CD8-positive, alpha-beta memory T cell (primary cell): ENCODE measurements around the gene YEATS4. TPM values are rescaled to one million over a fixed set of nuclear protein-coding genes. Genes with fewer than 3 reads are reported as not detected.

ENCODE experiments used
- CTCF ChIA-PET: fragments of 350-600 bp; sonication (Branson Sonifier 250); formaldehyde crosslinking; loops from one replicate; lab custom pipeline; 2021; ENCODE audit warnings: antibody characterized with exemption; lab: Charles Lee
- POLR2A ChIA-PET: fragments of 350-600 bp; sonication (Branson Sonifier 250); formaldehyde crosslinking; loops from one replicate; lab custom pipeline; 2021; ENCODE audit warnings: antibody characterized with exemption; lab: Charles Lee
- DNase-seq, 5 donors: peaks; one replicate each; pipeline versions ENCODE4 v3.0.0 to v3.0.0-alpha.2; 2020 to 2022; ENCODE audit warnings: mixed read lengths in 1 of 5
- H3K27ac ChIP-seq: one replicate; pipeline ENCODE4 v1.7.0; 2013; ENCODE audit warnings: low read depth, mild to moderate bottlenecking, low read length, moderate library complexity
- H3K27me3 ChIP-seq: 2 replicates; pipeline ENCODE4 v1.7.0; 2013; ENCODE audit warnings: low read length, mild to moderate bottlenecking; ENCODE audit not compliant: insufficient read depth, poor library complexity, severe bottlenecking
- H3K36me3 ChIP-seq: 2 replicates; pipeline ENCODE4 v1.7.0; 2013; ENCODE audit warnings: mild to moderate bottlenecking, low read length, moderate library complexity; ENCODE audit not compliant: insufficient read depth
- H3K4me1 ChIP-seq: 2 replicates; pipeline ENCODE4 v1.7.0; 2013; ENCODE audit warnings: mild to moderate bottlenecking, low read length, moderate library complexity; ENCODE audit not compliant: insufficient read depth
- H3K4me3 ChIP-seq: 2 replicates; pipeline ENCODE4 v1.7.0; 2013; ENCODE audit warnings: mild to moderate bottlenecking, low read length
- H3K9me3 ChIP-seq: 2 replicates; pipeline ENCODE4 v1.7.0; 2013; ENCODE audit warnings: mild to moderate bottlenecking, low read length
- H3K27ac Mint-ChIP-seq, 8 donors: one replicate each; pipeline ENCODE4 v1.8.0; 2020 to 2021; ENCODE audit warnings: mixed read lengths in 8 of 8, mild to moderate bottlenecking in 6 of 8, inconsistent platforms in 3 of 8, moderate library complexity in 3 of 8
- H3K27me3 Mint-ChIP-seq, 2 donors: one replicate each; pipeline ENCODE4 v1.8.0; 2020 to 2021; ENCODE audit warnings: mixed read lengths in 2 of 2, mild to moderate bottlenecking in 1 of 2, moderate library complexity in 1 of 2
- H3K36me3 Mint-ChIP-seq, 3 donors: one replicate each; pipeline ENCODE4 v1.8.0; 2020 to 2021; ENCODE audit warnings: mixed read lengths in 3 of 3, inconsistent platforms in 1 of 3, mild to moderate bottlenecking in 1 of 3
- H3K4me1 Mint-ChIP-seq, 3 donors: one replicate each; pipeline ENCODE4 v1.8.0; 2020 to 2021; ENCODE audit warnings: mixed read lengths in 3 of 3, inconsistent platforms in 1 of 3, mild to moderate bottlenecking in 1 of 3
- H3K4me3 Mint-ChIP-seq, 7 donors: one replicate each; pipeline ENCODE4 v1.8.0; 2020 to 2021; ENCODE audit warnings: mixed read lengths in 7 of 7, mild to moderate bottlenecking in 6 of 7, moderate library complexity in 4 of 7, inconsistent platforms in 2 of 7
- H3K9me3 Mint-ChIP-seq, 5 donors: one replicate each; pipeline ENCODE4 v1.8.0; 2020 to 2022; ENCODE audit warnings: mixed read lengths in 5 of 5, mild to moderate bottlenecking in 3 of 5, moderate library complexity in 2 of 5, inconsistent platforms in 1 of 5
- polyA plus RNA-seq: library from polyadenylated mRNA; unstranded; fragments of 300-500 nt; fragmentation: Illumina TruSeq; gene quantifications from one replicate; pipeline ENCODE4 v1.2.3, GENCODE V29; 2021
- total RNA-seq, 2 experiments: library from RNA; stranded (reverse); gene quantifications; one replicate each; pipeline ENCODE4 v1.2.3, GENCODE V29; 2021

Gene YEATS4
- total and polyA plus RNA-seq, 3 experiments from 2014 or later, result 26.6 to 39.7 (median 34.9) TPM

DNA sequence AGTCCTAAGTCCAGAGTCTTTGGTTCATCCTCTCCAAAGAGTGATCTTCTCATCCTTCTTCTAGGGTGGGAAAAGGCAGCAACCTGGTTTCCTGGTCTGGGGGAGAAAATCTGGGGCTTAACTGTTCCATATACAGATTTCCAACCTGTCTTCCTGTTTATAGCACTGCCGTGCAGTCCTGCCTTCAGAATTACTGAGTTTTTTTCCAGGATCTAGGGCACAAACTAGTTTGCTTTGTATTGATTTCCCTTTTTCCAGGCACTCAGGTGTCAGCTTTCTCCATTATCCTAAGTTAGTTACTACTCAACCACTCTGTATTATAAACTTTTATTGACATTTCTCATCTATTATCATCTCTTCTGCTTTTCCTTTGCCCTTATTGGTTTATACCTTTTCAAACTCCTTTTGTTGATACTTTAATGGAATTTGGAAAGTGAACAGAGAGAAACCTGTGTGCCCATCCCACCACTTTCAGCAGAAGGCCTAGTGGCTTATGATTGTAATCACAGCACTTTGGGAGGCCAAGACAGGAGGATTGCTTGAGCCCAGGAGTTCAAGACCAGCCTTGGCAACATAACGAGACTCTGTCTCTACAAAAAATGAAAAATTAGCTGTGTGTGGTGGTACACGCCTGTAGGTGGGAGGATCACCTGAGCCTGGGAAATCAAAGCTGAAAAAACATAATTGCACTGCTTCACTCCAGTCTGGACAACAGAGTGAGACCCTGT, 15.5 kb upstream of the YEATS4 start:
- H3K27me3 ChIP-seq, result no peaks in the 10 kb centered on the region
- CTCF ChIA-PET, result interaction anchor here (0.8 to 1.1 kb wide), 2 partner anchors 13 to 295 kb away, joined by 3 to 8 read pairs; no protein-coding TSS in a partner anchor
- no peak overlapping the region for H3K27ac ChIP-seq
- peaks cover 1 to 11% of the 10 kb centered on the region in 2 donors for H3K27me3 Mint-ChIP-seq
- no peak overlapping the region for H3K27ac Mint-ChIP-seq
- H3K36me3 ChIP-seq, result no peaks in the 10 kb centered on the region
- no peaks in the 10 kb centered on the region for H3K9me3 ChIP-seq
- no peak for DNase-seq
- POLR2A ChIA-PET, result no interaction called here
- H3K4me3 ChIP-seq, result no peak overlapping the region
- H3K9me3 Mint-ChIP-seq, result no peaks in the 10 kb centered on the region
- peaks cover 0 to 6% (median 5%) of the 10 kb centered on the region in 3 donors for H3K4me1 Mint-ChIP-seq
- no peak overlapping the region for H3K4me3 Mint-ChIP-seq
- no peaks in the 10 kb centered on the region for H3K4me1 ChIP-seq
- H3K36me3 Mint-ChIP-seq, result no peaks in the 10 kb centered on the region

DNA sequence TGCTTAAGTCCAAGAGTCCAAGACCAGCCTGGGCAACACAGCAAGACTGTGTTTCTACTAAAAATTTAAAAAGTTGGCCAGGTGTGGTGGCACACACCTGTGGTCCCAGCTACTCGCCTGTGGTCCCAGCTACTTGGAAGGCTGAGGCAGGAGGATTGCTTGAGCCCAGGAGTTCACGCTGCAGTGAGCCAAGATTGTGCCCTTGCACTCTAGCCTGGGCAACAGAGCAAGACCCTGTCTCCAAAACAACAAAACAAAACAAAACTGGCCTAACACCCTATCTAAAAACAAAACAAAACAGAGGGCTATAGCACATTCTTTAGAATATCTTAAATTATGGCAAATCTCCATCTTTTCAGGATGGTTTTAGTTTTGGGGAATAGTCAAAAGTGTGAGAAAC, 14.5 kb upstream of the YEATS4 start:
- ChIA-PET POLR2A (no interaction called here), CTCF (interaction anchor here (1.1 kb wide), 1 partner anchor 12 kb away, joined by 8 read pairs; no protein-coding TSS in a partner anchor)
- H3K27ac ChIP-seq, result no peak overlapping the region
- Mint-ChIP-seq H3K27me3 (peaks cover 1 to 7% of the 10 kb centered on the region in 2 donors), H3K4me3 (no peak overlapping the region), H3K9me3 (no peaks in the 10 kb centered on the region), H3K27ac (peak overlapping the region in 1 of 8 donors; percentile 32), H3K4me1 (peaks cover 0 to 6% (median 5%) of the 10 kb centered on the region in 3 donors), H3K36me3 (no peaks in the 10 kb centered on the region)
- no peak overlapping the region for H3K4me3 ChIP-seq
- no peaks in the 10 kb centered on the region for H3K27me3 ChIP-seq
- no peaks in the 10 kb centered on the region for H3K36me3 ChIP-seq
- no peaks in the 10 kb centered on the region for H3K9me3 ChIP-seq
- no peaks in the 10 kb centered on the region for H3K4me1 ChIP-seq
- no peak for DNase-seq

GRCh38 chr12:69345742-69346141, 13.8 kb upstream of the YEATS4 start:
- no peaks in the 10 kb centered on the region for H3K27me3 ChIP-seq
- CTCF ChIA-PET, result no interaction called here
- no peaks in the 10 kb centered on the region for H3K9me3 Mint-ChIP-seq
- no peaks in the 10 kb centered on the region for H3K36me3 Mint-ChIP-seq
- no peaks in the 10 kb centered on the region for H3K36me3 ChIP-seq
- H3K9me3 ChIP-seq, result no peaks in the 10 kb centered on the region
- H3K4me3 Mint-ChIP-seq, result no peak overlapping the region
- POLR2A ChIA-PET, result no interaction called here
- H3K4me1 Mint-ChIP-seq, result peaks cover 0 to 6% (median 5%) of the 10 kb centered on the region in 3 donors
- peaks cover 1 to 7% of the 10 kb centered on the region in 2 donors for H3K27me3 Mint-ChIP-seq
- no peak overlapping the region for H3K4me3 ChIP-seq
- no peak overlapping the region for H3K27ac Mint-ChIP-seq
- H3K27ac ChIP-seq, result no peak overlapping the region
- no peak for DNase-seq
- H3K4me1 ChIP-seq, result no peaks in the 10 kb centered on the region

DNA sequence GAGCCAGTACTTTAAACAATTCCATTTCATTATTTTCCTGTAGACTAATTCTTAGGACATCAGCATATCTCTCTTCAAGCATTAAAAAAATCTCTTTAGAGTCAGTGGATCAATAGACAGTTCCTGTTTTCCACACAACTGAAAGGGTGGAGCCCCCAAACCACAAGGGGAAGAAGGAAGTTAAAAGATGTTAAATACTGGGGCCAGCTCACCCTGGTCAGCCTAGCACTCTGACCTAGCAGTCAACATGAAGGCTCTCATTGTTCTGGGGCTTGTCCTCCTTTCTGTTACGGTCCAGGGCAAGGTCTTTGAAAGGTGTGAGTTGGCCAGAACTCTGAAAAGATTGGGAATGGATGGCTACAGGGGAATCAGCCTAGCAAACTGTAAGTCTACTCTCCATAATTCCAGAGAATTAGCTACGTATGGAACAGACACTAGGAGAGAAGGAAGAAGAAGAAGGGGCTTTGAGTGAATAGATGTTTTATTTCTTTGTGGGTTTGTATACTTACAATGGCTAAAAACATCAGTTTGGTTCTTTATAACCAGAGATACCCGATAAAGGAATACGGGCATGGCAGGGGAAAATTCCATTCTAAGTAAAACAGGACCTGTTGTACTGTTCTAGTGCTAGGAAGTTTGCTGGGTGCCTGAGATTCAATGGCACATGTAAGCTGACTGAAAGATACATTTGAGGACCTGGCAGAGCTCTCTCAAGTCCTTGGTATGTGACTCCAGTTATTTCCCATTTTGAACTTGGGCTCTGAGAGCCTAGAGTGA, 11.2 kb upstream of the YEATS4 start, which contains the start of gene LYZ:
TSS of gene LYZ (plus strand) at position 220 of the 777 bp plus-strand sequence. CDS start at position 248, 28 bp downstream.
- H3K36me3 ChIP-seq, result no peaks in the 10 kb centered on the region
- H3K36me3 Mint-ChIP-seq, result no peaks in the 10 kb centered on the region
- no peak within 1 kb of the TSS for H3K4me3 Mint-ChIP-seq
- no peak within 1 kb of the TSS for H3K27ac Mint-ChIP-seq
- H3K9me3 Mint-ChIP-seq, result no peaks in the 10 kb centered on the region
- DNase-seq, result no peak
- no peak within 1 kb of the TSS for H3K4me3 ChIP-seq
- CTCF ChIA-PET, result interaction anchor here (1.0 kb wide), 1 partner anchor 10 kb away, joined by 4 read pairs; no protein-coding TSS in a partner anchor
- POLR2A ChIA-PET, result no interaction called here
- H3K27ac ChIP-seq, result peak within 1 kb of the TSS; percentile 40
- no peaks in the 10 kb centered on the region for H3K9me3 ChIP-seq
- H3K27me3 ChIP-seq, result no peaks in the 10 kb centered on the region
- no peaks in the 10 kb centered on the region for H3K4me1 ChIP-seq
- H3K27me3 Mint-ChIP-seq, result no peaks in the 10 kb centered on the region
- peaks cover 0 to 6% (median 5%) of the 10 kb centered on the region in 3 donors for H3K4me1 Mint-ChIP-seq

GRCh38 chr12:69350002-69350626, 9.4 kb upstream of the YEATS4 start:
- peaks cover 0 to 6% (median 5%) of the 10 kb centered on the region in 3 donors for H3K4me1 Mint-ChIP-seq
- no peaks in the 10 kb centered on the region for H3K36me3 Mint-ChIP-seq
- H3K4me3 Mint-ChIP-seq, result no peak overlapping the region
- H3K4me3 ChIP-seq, result no peak overlapping the region
- H3K27me3 Mint-ChIP-seq, result peaks cover 1 to 13% of the 10 kb centered on the region in 2 donors
- H3K27me3 ChIP-seq, result no peaks in the 10 kb centered on the region
- H3K9me3 Mint-ChIP-seq, result no peaks in the 10 kb centered on the region
- no peak overlapping the region for H3K27ac Mint-ChIP-seq
- H3K4me1 ChIP-seq, result no peaks in the 10 kb centered on the region
- ChIA-PET POLR2A (no interaction called here), CTCF (no interaction called here)
- no peaks in the 10 kb centered on the region for H3K9me3 ChIP-seq
- no peak overlapping the region for H3K27ac ChIP-seq
- DNase-seq, result no peak
- H3K36me3 ChIP-seq, result no peaks in the 10 kb centered on the region

- Mint-ChIP-seq H3K4me1 (peaks cover 0 to 6% (median 5%) of the 10 kb centered on the region in 3 donors), H3K36me3 (no peaks in the 10 kb centered on the region), H3K9me3 (no peaks in the 10 kb centered on the region), H3K27me3 (peaks cover 1 to 13% of the 10 kb centered on the region in 2 donors), H3K27ac (no peak overlapping the region), H3K4me3 (no peak overlapping the region)
- Histone ChIP-seq H3K4me3 (no peak overlapping the region), H3K9me3 (no peaks in the 10 kb centered on the region), H3K27me3 (no peaks in the 10 kb centered on the region), H3K36me3 (no peaks in the 10 kb centered on the region), H3K27ac (no peak overlapping the region), H3K4me1 (no peaks in the 10 kb centered on the region)
- ChIA-PET POLR2A (no interaction called here), CTCF (interaction anchor here (0.7 kb wide), 1 partner anchor 89 kb away, joined by 3 read pairs; no protein-coding TSS in a partner anchor)
- no peak for DNase-seq
Observed at GRCh38 chr12:69350777-69351176, 8.8 kb upstream of the YEATS4 start.

- no peak for DNase-seq
- H3K27me3 Mint-ChIP-seq, result peaks cover 1 to 13% of the 10 kb centered on the region in 2 donors
- H3K4me3 ChIP-seq, result no peak overlapping the region
Observed at GRCh38 chr12:69351462-69352236, 7.9 kb upstream of the YEATS4 start.

More at GRCh38 chr12:69351462-69352236, 7.9 kb upstream of the YEATS4 start:
- no peaks in the 10 kb centered on the region for H3K4me1 ChIP-seq
- CTCF ChIA-PET, result no interaction called here
- H3K27me3 ChIP-seq, result no peaks in the 10 kb centered on the region
- Mint-ChIP-seq H3K4me1 (peaks cover 0 to 6% (median 5%) of the 10 kb centered on the region in 3 donors), H3K9me3 (no peaks in the 10 kb centered on the region), H3K4me3 (no peak overlapping the region), H3K36me3 (no peaks in the 10 kb centered on the region), H3K27ac (no peak overlapping the region)
- H3K9me3 ChIP-seq, result no peaks in the 10 kb centered on the region
- POLR2A ChIA-PET, result interaction anchor here (0.6 kb wide), 1 partner anchor 1796 kb away, joined by 3 read pairs; no protein-coding TSS in a partner anchor
- no peaks in the 10 kb centered on the region for H3K36me3 ChIP-seq
- no peak overlapping the region for H3K27ac ChIP-seq
